HepG2 (cell line): ENCODE data around the gene DIP2C. TPM values are rescaled to one million over a fixed set of nuclear protein-coding genes. Genes with fewer than 3 reads are reported as not detected.

Experiments
- ATAC-seq: fragments of 200-7000 bp; cut with Tn5 transposase; 3 replicates; pipeline ENCODE4 v1.9.1; 2020; ENCODE audit warnings: mild to moderate bottlenecking, moderate library complexity
- BruUV-seq: library from RNA; stranded (reverse); fragments of 400-500 nt; replicated peaks from 2 replicates; lab custom pipeline; 2021; lab: Mats Ljungman, UMichigan
- CTCF ChIA-PET: fragments of 300-600 bp; formaldehyde crosslinking; extraction: SDS; loops from one replicate; lab custom pipeline; 2021; ENCODE audit warnings: low total read pairs, inconsistent platforms, low intra/inter-chr PET ratio; lab: Yijun Ruan, JAX
- POLR2A ChIA-PET: fragments of 350-600 bp; sonication (Branson Sonifier 250); formaldehyde crosslinking; loops from one replicate; lab custom pipeline; 2020; ENCODE audit warnings: antibody characterized with exemption, inconsistent platforms; lab: Yijun Ruan, JAX
- DNase-seq: peaks from one replicate; pipeline ENCODE4 v3.0.0-alpha.2; 2015; ENCODE audit warnings: low spot score
- FAIRE-seq: peaks from 3 replicates; lab custom pipeline; 2011; peaks lifted over from hg19 to GRCh38; lab: Jason Lieb, UNC
- H2AFZ ChIP-seq: one replicate; pipeline ENCODE4 v1.6.1; 2011; ENCODE audit warnings: low read length, inconsistent platforms
- H3K27ac ChIP-seq: fragments of 300-600 bp; 3 replicates; pipeline ENCODE4 v1.8.0; 2011; ENCODE audit warnings: mixed run types, mild to moderate bottlenecking, mixed read lengths, low read length, inconsistent platforms; ENCODE audit not compliant: insufficient read depth; ENCODE audit errors: extremely low read length
- H3K27me3 ChIP-seq, 2 experiments: fragments of 200-600 bp in 1 of 2; 2 replicates in 1 of 2; 3 replicates in 1 of 2; pipeline versions ENCODE4 v1.6.0 to v1.8.0; 2011; ENCODE audit warnings: low read length in 2 of 2, mild to moderate bottlenecking in 2 of 2, moderate library complexity in 2 of 2, inconsistent platforms in 1 of 2; ENCODE audit not compliant: insufficient read depth in 2 of 2, control insufficient read depth in 1 of 2
- H3K36me3 ChIP-seq, 2 experiments: fragments of 200-600 bp in 1 of 2; replicated peaks in 1 of 2; 2 replicates in 1 of 2; 3 replicates in 1 of 2; pipeline versions ENCODE4 v1.5.1 to v1.8.0; 2011; ENCODE audit warnings: low read length in 2 of 2, inconsistent platforms in 1 of 2; ENCODE audit not compliant: insufficient read depth in 2 of 2, control insufficient read depth in 1 of 2
- H3K4me1 ChIP-seq: 2 replicates; pipeline ENCODE4 v1.5.1; 2012; ENCODE audit warnings: low read length, inconsistent platforms; ENCODE audit not compliant: insufficient read depth
- H3K4me2 ChIP-seq: 2 replicates; pipeline ENCODE4 v1.6.0; 2011; ENCODE audit warnings: low read depth, low read length, inconsistent platforms
- H3K4me3 ChIP-seq, 3 experiments: fragments of 200-600 bp in 1 of 3; sonication (generic), shearing (Covaris generic) in 1 of 3; replicated peaks in 1 of 3; 2 replicates each; pipeline ENCODE4 v1.5.1; 2011 to 2016; ENCODE audit warnings: low read length in 3 of 3, inconsistent platforms in 2 of 3, low read depth in 2 of 3, mild to moderate bottlenecking in 2 of 3, control low read depth in 1 of 3, mixed read lengths in 1 of 3; ENCODE audit not compliant: insufficient read depth in 1 of 3
- H3K79me2 ChIP-seq: one replicate; pipeline ENCODE4 v1.6.1; 2011; ENCODE audit warnings: low read length, inconsistent platforms; ENCODE audit not compliant: insufficient read depth
- H3K9ac ChIP-seq: 2 replicates; pipeline ENCODE4 v1.6.0; 2011; ENCODE audit warnings: mild to moderate bottlenecking, low read depth, low read length, inconsistent platforms; ENCODE audit not compliant: insufficient read depth
- H3K9me3 ChIP-seq: 2 replicates; pipeline ENCODE4 v1.5.1; 2012; ENCODE audit warnings: mild to moderate bottlenecking, low read length
- H4K20me1 ChIP-seq: 2 replicates; pipeline ENCODE4 v1.6.0; 2011; ENCODE audit warnings: inconsistent platforms, mild to moderate bottlenecking, low read length, moderate library complexity; ENCODE audit not compliant: insufficient read depth
- ARNT ChIP-seq: fragments of 450-650 bp; IDR thresholded peaks from 2 replicates; pipeline ENCODE4 v1.6.1; 2017
- BCL6 ChIP-seq: IDR thresholded peaks from 2 replicates; pipeline ENCODE4 v1.6.1; 2016; ENCODE audit warnings: missing genetic modification reagents, missing compliant biosample characterization
- FOXA3 ChIP-seq: IDR thresholded peaks from 2 replicates; pipeline ENCODE4 v1.6.1; 2016; ENCODE audit warnings: missing genetic modification reagents, missing compliant biosample characterization
- HES4 ChIP-seq: sonication (generic); formaldehyde crosslinking; IDR thresholded peaks from 2 replicates; pipeline ENCODE4 v1.9.0; 2021; ENCODE audit warnings: mild to moderate bottlenecking, missing genetic modification reagents, borderline replicate concordance
- HNF4A ChIP-seq: sonication (generic); formaldehyde crosslinking; IDR thresholded peaks from 2 replicates; pipeline ENCODE4 v1.4.0; 2020; ENCODE audit warnings: missing genetic modification reagents
- KDM5A ChIP-seq: fragments of 200-600 bp; sonication (generic); IDR thresholded peaks from 2 replicates; pipeline ENCODE4 v1.7.0; 2018; ENCODE audit warnings: antibody characterized with exemption, mild to moderate bottlenecking, low read length, borderline replicate concordance
- NCOA2 ChIP-seq: sonication (generic); formaldehyde crosslinking; IDR thresholded peaks from 2 replicates; pipeline ENCODE4 v1.8.0; 2022; ENCODE audit warnings: inconsistent platforms
- PRDM15 ChIP-seq: sonication (generic); formaldehyde crosslinking; IDR thresholded peaks from 2 replicates; pipeline ENCODE4 v1.4.0; 2020; ENCODE audit warnings: missing genetic modification reagents
- RFX1 ChIP-seq: fragments of 450-650 bp; IDR thresholded peaks from 2 replicates; pipeline ENCODE4 v1.6.1; 2017
- ZNF451 ChIP-seq: sonication (generic); formaldehyde crosslinking; IDR thresholded peaks from 2 replicates; pipeline ENCODE4 v1.5.0; 2020; ENCODE audit warnings: mild to moderate bottlenecking, missing genetic modification reagents
- ZXDC ChIP-seq: sonication (generic); formaldehyde crosslinking; IDR thresholded peaks from 2 replicates; pipeline ENCODE4 v1.5.0; 2020; ENCODE audit warnings: mild to moderate bottlenecking, missing genetic modification reagents
- WGBS: methylation state at CpG from one replicate; pipeline ENCODE4 v1.1.6; 2017; ENCODE audit warnings: low lambda C conversion rate; 5-methylcytosine and 5-hydroxymethylcytosine counted together
- in situ Hi-C: cut with HindIII; loops from 2 replicates; pipeline ENCODE4 v1.10.0; 2017; ENCODE audit warnings: low pct_unique_long_range_greater_than_20kb; ENCODE audit not compliant: extremely low pct_ligation_motif_present
- intact Hi-C: fragments of 100-400 bp; cut with micrococcal nuclease; formaldehyde crosslinking; loops from one replicate; pipeline ENCODE4 v1.10.0; 2022; ENCODE audit not compliant: unreplicated experiment
- polyA plus RNA-seq, 8 experiments: library from polyadenylated mRNA; depleted of rRNA in 3 of 8; stranded (reverse) in 7 of 8; unstranded in 1 of 8; fragments of >200 nt; fragmentation: Illumina TruSeq in 4 of 8; extraction: Trizol in 4 of 8; gene quantifications; 2 replicates each; pipeline versions ENCODE4 v1.2.1 to v1.2.3, GENCODE V29; 2011 to 2016; ENCODE audit warnings: low read depth in 4 of 8, missing spikeins in 1 of 8, mixed read lengths in 1 of 8; ENCODE audit not compliant: insufficient read depth in 1 of 8
- total RNA-seq, 5 experiments: library from RNA; depleted of rRNA; stranded (reverse); fragments of >200 nt; fragmentation: Illumina TruSeq; extraction: Trizol; gene quantifications; 2 replicates each; pipeline ENCODE4 v1.2.3, GENCODE V29; 2016; ENCODE audit warnings: low read depth in 1 of 5
- TF ChIP-seq, protein P1 (sequence below): sonication (generic); formaldehyde crosslinking; IDR thresholded peaks from 2 replicates; pipeline ENCODE4 v1.4.0; 2020; ENCODE audit warnings: mild to moderate bottlenecking, missing genetic modification reagents
- TF ChIP-seq, protein P2 (sequence below): sonication (generic); formaldehyde crosslinking; IDR thresholded peaks from 2 replicates; pipeline ENCODE4 v1.8.0; 2023; ENCODE audit warnings: mild to moderate bottlenecking, missing genetic modification reagents

The DIP2C gene
- total and polyA plus RNA-seq, 2 of the 13 experiments (the other 11 are each of a cell fraction or from before 2014, with no cell fraction given), result 2.2 to 2.7 TPM

GRCh38 chr10:363152-363551 lies 326.3 kb downstream of the DIP2C start:
- FAIRE-seq (no peak), DNase-seq (no peak), ATAC-seq (no peak)
- 92% methylated on average over 11 of the region's 24 CpGs for WGBS
- no peak overlapping the region for H3K4me2 ChIP-seq
- intact Hi-C loops (no loop called here), in situ Hi-C loops (no loop called here)
- ChIA-PET POLR2A (no interaction called here), CTCF (no interaction called here)
- no peak overlapping the region for H3K27ac ChIP-seq
- no peak overlapping the region for H3K4me3 ChIP-seq
- no peak overlapping the region for H2AFZ ChIP-seq
- no peak overlapping the region for H3K9ac ChIP-seq
- no peaks in the 10 kb centered on the region for H3K9me3 ChIP-seq
- no peaks in the 10 kb centered on the region for H3K27me3 ChIP-seq
- peaks cover 1 to 3% of the 10 kb centered on the region in 2 experiments; a peak in 3 of 5 replicates for H3K36me3 ChIP-seq
- H3K4me1 ChIP-seq, result peaks cover 13% of the 10 kb centered on the region; the same call in 1 of the 2 replicates
- no peaks in the 10 kb centered on the region for H4K20me1 ChIP-seq
- no peaks in the 10 kb centered on the region for H3K79me2 ChIP-seq
- BruUV-seq, result no TSS peak
- TF ChIP-seq PRDM15 (CRISPR knock-in tag) (no peak), KDM5A (no peak), NCOA2 (CRISPR knock-in tag) (no peak), RFX1 (no peak), FOXA3 (CRISPR knock-in tag) (no peak), ZXDC (CRISPR knock-in tag) (no peak), HNF4A (no peak), ZNF451 (CRISPR knock-in tag) (no peak), ARNT (no peak), HES4 (CRISPR knock-in tag) (no peak), BCL6 (CRISPR knock-in tag) (no peak)
- TF ChIP-seq, protein P1, sequence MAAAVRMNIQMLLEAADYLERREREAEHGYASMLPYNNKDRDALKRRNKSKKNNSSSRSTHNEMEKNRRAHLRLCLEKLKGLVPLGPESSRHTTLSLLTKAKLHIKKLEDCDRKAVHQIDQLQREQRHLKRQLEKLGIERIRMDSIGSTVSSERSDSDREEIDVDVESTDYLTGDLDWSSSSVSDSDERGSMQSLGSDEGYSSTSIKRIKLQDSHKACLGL (CRISPR knock-in tag), result no peak
- TF ChIP-seq, protein P2, sequence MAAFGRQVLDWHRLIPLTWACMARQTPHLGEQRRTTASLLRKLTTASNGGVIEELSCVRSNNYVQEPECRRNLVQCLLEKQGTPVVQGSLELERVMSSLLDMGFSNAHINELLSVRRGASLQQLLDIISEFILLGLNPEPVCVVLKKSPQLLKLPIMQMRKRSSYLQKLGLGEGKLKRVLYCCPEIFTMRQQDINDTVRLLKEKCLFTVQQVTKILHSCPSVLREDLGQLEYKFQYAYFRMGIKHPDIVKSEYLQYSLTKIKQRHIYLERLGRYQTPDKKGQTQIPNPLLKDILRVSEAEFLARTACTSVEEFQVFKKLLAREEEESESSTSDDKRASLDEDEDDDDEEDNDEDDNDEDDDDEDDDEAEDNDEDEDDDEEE (CRISPR knock-in tag), result no peak
